Measurements from ENCODE around the gene EDC4. TPM values are rescaled to one million over a fixed set of nuclear protein-coding genes. Genes with fewer than 3 reads are reported as not detected.
A peak's percentile ranks its signal among the peaks of the same experiment; 100 is the strongest.

The EDC4 gene
- total RNA-seq, 1 donor from 2014 or later = 64.8 TPM

DNA sequence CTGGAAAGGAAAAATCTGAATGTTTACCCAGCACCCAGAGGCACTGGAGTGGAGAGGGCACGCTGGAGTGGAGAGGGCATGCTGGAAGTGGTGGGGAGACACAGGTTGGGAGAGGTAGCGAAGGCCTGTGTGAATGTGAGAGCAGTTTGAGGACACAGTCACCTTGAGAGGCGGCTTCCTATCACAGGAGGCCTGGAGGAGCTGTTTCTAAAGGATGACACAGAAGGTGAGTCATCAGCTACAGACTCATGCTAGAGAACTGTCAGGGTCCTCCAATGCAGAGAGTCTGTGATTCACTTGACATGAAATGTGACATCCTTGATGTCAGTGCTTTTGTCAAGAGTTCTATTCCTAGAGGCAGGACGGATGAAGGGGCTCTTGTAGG, 45.0 kb downstream of the EDC4 start:
- peak overlapping the region; percentile 60 for H3K27ac Mint-ChIP-seq (ENCODE audit: unreplicated experiment)

DNA sequence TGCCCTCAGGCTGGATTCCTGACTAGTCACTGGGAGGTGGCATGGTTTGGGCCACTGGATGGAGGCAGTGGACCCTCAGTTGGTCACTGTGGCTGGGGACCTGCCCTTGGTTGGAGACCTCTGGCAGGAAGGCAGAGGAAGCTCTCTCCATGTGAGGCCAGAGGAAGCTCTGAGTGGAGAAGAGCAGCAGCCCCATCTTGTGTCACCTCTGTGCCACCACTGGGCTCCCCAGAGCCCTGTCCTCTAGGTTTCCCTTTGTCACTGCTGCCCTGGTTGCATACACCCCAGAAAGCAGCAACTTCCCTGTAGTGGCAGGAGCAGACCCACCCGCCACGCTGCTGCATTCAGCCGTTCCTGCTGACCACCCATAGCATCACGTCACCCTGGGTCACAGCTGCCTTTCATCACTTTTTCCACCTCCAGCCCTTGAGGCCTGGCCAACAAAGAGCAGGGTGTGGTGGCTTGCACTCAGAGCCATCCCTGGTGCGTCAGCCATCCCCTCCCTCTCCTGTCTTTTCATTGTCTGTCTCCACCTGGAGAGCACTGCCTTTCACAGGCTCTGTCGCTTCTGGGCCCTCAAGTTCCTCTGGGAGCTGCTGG, 46.9 kb downstream of the EDC4 start:
- FAIRE-seq (no peak), DNase-seq (ENCODE audit: low read depth) (no peak)
- Mint-ChIP-seq H3K4me3 (ENCODE audit: unreplicated experiment) (no peak overlapping the region), H3K4me1 (ENCODE audit: low read depth, unreplicated experiment) (peaks cover 39% of the 10 kb centered on the region), H3K9me3 (ENCODE audit: unreplicated experiment) (no peaks in the 10 kb centered on the region), H3K27me3 (ENCODE audit: low read depth, unreplicated experiment) (no peaks in the 10 kb centered on the region), H3K36me3 (ENCODE audit: low read depth, unreplicated experiment) (peaks cover 6% of the 10 kb centered on the region), H3K27ac (ENCODE audit: unreplicated experiment) (peak overlapping the region; percentile 66)
- no peak overlapping the region for H3K4me3 ChIP-seq (ENCODE audit: insufficient read depth, low read depth, low read length)
- no peak overlapping the region for H2AFZ ChIP-seq (ENCODE audit: low read depth, low read length)
- no peak overlapping the region for H3K4me2 ChIP-seq (ENCODE audit: low read length)
- H3K9me3 ChIP-seq (ENCODE audit: insufficient read depth, low read depth, low read length) = no peaks in the 10 kb centered on the region
- H3K36me3 ChIP-seq (ENCODE audit: insufficient read depth, low read length) = no peaks in the 10 kb centered on the region
- H3K27ac ChIP-seq (ENCODE audit: low read depth, low read length) = no peak overlapping the region
- H3K9ac ChIP-seq (ENCODE audit: low read length) = no peak overlapping the region
- TF ChIP-seq, protein P1, sequence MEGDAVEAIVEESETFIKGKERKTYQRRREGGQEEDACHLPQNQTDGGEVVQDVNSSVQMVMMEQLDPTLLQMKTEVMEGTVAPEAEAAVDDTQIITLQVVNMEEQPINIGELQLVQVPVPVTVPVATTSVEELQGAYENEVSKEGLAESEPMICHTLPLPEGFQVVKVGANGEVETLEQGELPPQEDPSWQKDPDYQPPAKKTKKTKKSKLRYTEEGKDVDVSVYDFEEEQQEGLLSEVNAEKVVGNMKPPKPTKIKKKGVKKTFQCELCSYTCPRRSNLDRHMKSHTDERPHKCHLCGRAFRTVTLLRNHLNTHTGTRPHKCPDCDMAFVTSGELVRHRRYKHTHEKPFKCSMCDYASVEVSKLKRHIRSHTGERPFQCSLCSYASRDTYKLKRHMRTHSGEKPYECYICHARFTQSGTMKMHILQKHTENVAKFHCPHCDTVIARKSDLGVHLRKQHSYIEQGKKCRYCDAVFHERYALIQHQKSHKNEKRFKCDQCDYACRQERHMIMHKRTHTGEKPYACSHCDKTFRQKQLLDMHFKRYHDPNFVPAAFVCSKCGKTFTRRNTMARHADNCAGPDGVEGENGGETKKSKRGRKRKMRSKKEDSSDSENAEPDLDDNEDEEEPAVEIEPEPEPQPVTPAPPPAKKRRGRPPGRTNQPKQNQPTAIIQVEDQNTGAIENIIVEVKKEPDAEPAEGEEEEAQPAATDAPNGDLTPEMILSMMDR (IDR thresholded peaks at IDR 0.05; ENCODE audit: insufficient read depth, low read depth, low read length) = no peak
- TF ChIP-seq EZH2 (IDR thresholded peaks at IDR 0.05; ENCODE audit: insufficient read depth, low read length) = no peak
- H3K27me3 ChIP-seq (ENCODE audit: insufficient read depth, low read length) = no peaks in the 10 kb centered on the region
- peaks cover 93% of the 10 kb centered on the region for H4K20me1 ChIP-seq (ENCODE audit: insufficient read depth, low read length)
- peaks cover 32% of the 10 kb centered on the region for H3K79me2 ChIP-seq (ENCODE audit: insufficient read depth, low read length)
- H3K4me1 ChIP-seq (ENCODE audit: insufficient read depth, low read length) = peaks cover 18% of the 10 kb centered on the region

More for the DNA sequence above, 45.0 kb downstream of the EDC4 start:
- H3K9me3 Mint-ChIP-seq (ENCODE audit: unreplicated experiment) = no peaks in the 10 kb centered on the region
- no peaks in the 10 kb centered on the region for H3K36me3 ChIP-seq (ENCODE audit: insufficient read depth, low read length)
- peaks cover 39% of the 10 kb centered on the region for H3K4me1 Mint-ChIP-seq (ENCODE audit: low read depth, unreplicated experiment)
- peak overlapping the region; percentile 38 for H3K27ac ChIP-seq (ENCODE audit: low read depth, low read length)
- H3K9ac ChIP-seq (ENCODE audit: low read length) = peak overlapping the region; percentile 47
- H3K79me2 ChIP-seq (ENCODE audit: insufficient read depth, low read length) = peaks cover 29% of the 10 kb centered on the region
- H2AFZ ChIP-seq (ENCODE audit: low read depth, low read length) = no peak overlapping the region
- no peak overlapping the region for H3K4me3 ChIP-seq (ENCODE audit: insufficient read depth, low read depth, low read length)
- DNase-seq (ENCODE audit: low read depth) (peak; percentile 72), FAIRE-seq (peak; percentile 98)
- peaks cover 18% of the 10 kb centered on the region for H3K4me1 ChIP-seq (ENCODE audit: insufficient read depth, low read length)
- no peaks in the 10 kb centered on the region for H3K27me3 ChIP-seq (ENCODE audit: insufficient read depth, low read length)
- no peak for TF ChIP-seq EZH2 (IDR thresholded peaks at IDR 0.05; ENCODE audit: insufficient read depth, low read length)
- TF ChIP-seq, protein P1 (IDR thresholded peaks at IDR 0.05; ENCODE audit: insufficient read depth, low read depth, low read length) = no peak
- H3K9me3 ChIP-seq (ENCODE audit: insufficient read depth, low read depth, low read length) = no peaks in the 10 kb centered on the region
- peaks cover 8% of the 10 kb centered on the region for H3K36me3 Mint-ChIP-seq (ENCODE audit: low read depth, unreplicated experiment)
- peaks cover 77% of the 10 kb centered on the region for H4K20me1 ChIP-seq (ENCODE audit: insufficient read depth, low read length)
- H3K4me2 ChIP-seq (ENCODE audit: low read length) = peak overlapping the region; percentile 42
- no peaks in the 10 kb centered on the region for H3K27me3 Mint-ChIP-seq (ENCODE audit: low read depth, unreplicated experiment)
- peak overlapping the region; percentile 31 for H3K4me3 Mint-ChIP-seq (ENCODE audit: unreplicated experiment)

DNA sequence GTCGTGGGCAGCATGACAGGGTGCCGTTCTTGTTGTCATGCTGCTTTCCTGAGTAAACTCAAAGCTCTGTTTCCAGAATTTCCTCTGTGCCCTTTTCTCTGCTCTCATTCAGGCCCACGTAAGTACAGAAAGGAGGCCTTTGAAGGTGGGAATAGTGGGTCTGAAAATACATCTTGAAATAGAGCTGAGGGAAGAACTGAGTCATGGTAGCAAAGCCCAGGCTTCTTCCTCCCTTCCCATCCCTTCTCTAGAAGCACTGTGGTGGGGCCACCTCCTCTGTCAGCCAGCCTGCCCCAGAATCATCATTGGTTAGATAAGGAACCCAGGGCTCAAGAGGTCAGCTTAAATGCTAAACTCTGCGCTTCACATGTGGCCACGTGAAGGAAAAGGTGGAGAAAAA, 49.4 kb downstream of the EDC4 start:
- peaks cover 24% of the 10 kb centered on the region for H3K79me2 ChIP-seq (ENCODE audit: insufficient read depth, low read length)
- Mint-ChIP-seq H3K9me3 (ENCODE audit: unreplicated experiment) (no peaks in the 10 kb centered on the region), H3K27me3 (ENCODE audit: low read depth, unreplicated experiment) (no peaks in the 10 kb centered on the region), H3K36me3 (ENCODE audit: low read depth, unreplicated experiment) (peaks cover 6% of the 10 kb centered on the region), H3K4me1 (ENCODE audit: low read depth, unreplicated experiment) (peaks cover 24% of the 10 kb centered on the region), H3K27ac (ENCODE audit: unreplicated experiment) (peak overlapping the region; percentile 42), H3K4me3 (ENCODE audit: unreplicated experiment) (no peak overlapping the region)
- no peak overlapping the region for H3K9ac ChIP-seq (ENCODE audit: low read length)
- peaks cover 12% of the 10 kb centered on the region for H3K4me1 ChIP-seq (ENCODE audit: insufficient read depth, low read length)
- H3K4me3 ChIP-seq (ENCODE audit: insufficient read depth, low read depth, low read length) = no peak overlapping the region
- H3K27ac ChIP-seq (ENCODE audit: low read depth, low read length) = no peak overlapping the region
- no peak overlapping the region for H3K4me2 ChIP-seq (ENCODE audit: low read length)
- no peak for DNase-seq (ENCODE audit: low read depth)
- H3K9me3 ChIP-seq (ENCODE audit: insufficient read depth, low read depth, low read length) = no peaks in the 10 kb centered on the region
- no peak for TF ChIP-seq EZH2 (IDR thresholded peaks at IDR 0.05; ENCODE audit: insufficient read depth, low read length)
- TF ChIP-seq, protein P1 (IDR thresholded peaks at IDR 0.05; ENCODE audit: insufficient read depth, low read depth, low read length) = no peak
- no peak overlapping the region for H2AFZ ChIP-seq (ENCODE audit: low read depth, low read length)
- H4K20me1 ChIP-seq (ENCODE audit: insufficient read depth, low read length) = peaks cover 90% of the 10 kb centered on the region
- H3K36me3 ChIP-seq (ENCODE audit: insufficient read depth, low read length) = no peaks in the 10 kb centered on the region
- H3K27me3 ChIP-seq (ENCODE audit: insufficient read depth, low read length) = no peaks in the 10 kb centered on the region
- FAIRE-seq = no peak
